Spleen (tissue), 7 donors: Measurements from ENCODE around the gene WDR3.

ENCODE experiments used
- CTCF ChIP-seq, 11 experiments: fragments of 200-600 bp in 7 of 11; fragments of 450-650 bp in 4 of 11; sonication (generic) in 4 of 11; IDR thresholded peaks in 8 of 11; conservative IDR thresholded peaks in 3 of 11; 1 replicate in 7 of 11; 2 replicates in 4 of 11; pipeline versions ENCODE4 v1.4.0 to v1.8.0; 2016 to 2021; ENCODE audit warnings: antibody characterized with exemption in 11 of 11, inconsistent platforms in 4 of 11, mild to moderate bottlenecking in 1 of 11
- POLR2A ChIP-seq, 3 donors: fragments of 450-650 bp; IDR thresholded peaks; one replicate each; pipeline ENCODE4 v1.5.1; 2017; ENCODE audit warnings: antibody characterized with exemption in 3 of 3, mild to moderate bottlenecking in 1 of 3
- donor health status: DM: no; HTN: no; CAD: no; lungs with moderate emphysema.
- donor health status: DM: no; HTN: no; CAD: no.
- donor health status: DM: no; HTN: no; CAD: no.

- TF ChIP-seq CTCF (IDR thresholded peaks at IDR 0.05 in 8 of 11, conservative IDR thresholded peaks at IDR 0.05 in 3 of 11) (no peak), POLR2A (IDR thresholded peaks at IDR 0.05) (no peak)
These were observed 74.8 kb downstream of the WDR3 start for GRCh38 chr1:118004312-118004711.
